Measurements from ENCODE around the gene PSMD13. TPM values are rescaled to one million over a fixed set of nuclear protein-coding genes. Genes with fewer than 3 reads are reported as not detected.

The PSMD13 gene
- total and polyA plus RNA-seq, 2 of the 13 experiments (the other 11 are each of a cell fraction or from before 2014, with no cell fraction given) = 83.0 to 117 TPM

GRCh38 chr11:227824-228379 lies 8.9 kb upstream of the PSMD13 start:
- POLR2A ChIA-PET = interaction anchor here (1.0 kb wide), 1 partner anchor 21 kb away, joined by 3 read pairs; the partner anchor contains the start of genes BET1L and RIC8A
- intact Hi-C loops (cut with micrococcal nuclease; ENCODE audit: unreplicated experiment) = no loop called here
- no TSS peak for BruUV-seq (replicated peaks)

GRCh38 chr11:230431-230830 lies 6.3 kb upstream of the PSMD13 start:
- Histone ChIP-seq H3K4me2 (ENCODE audit: low read depth, low read length) (no peak overlapping the region), H3K4me1 (ENCODE audit: insufficient read depth, low read length) (peaks cover 19% of the 10 kb centered on the region), H3K9ac (ENCODE audit: insufficient read depth, low read depth, low read length) (no peak overlapping the region), H3K4me3 (replicated peaks in 1 of 3; ENCODE audit: insufficient read depth in 1 of 3, low read depth in 2 of 3, low read length in 3 of 3) (no peak overlapping the region), H3K27me3 (ENCODE audit: control insufficient read depth in 1 of 2, insufficient read depth in 2 of 2, low read length in 2 of 2) (no peaks in the 10 kb centered on the region; a peak in 1 of 5 replicates), H3K79me2 (ENCODE audit: insufficient read depth, low read length) (peaks cover 2% of the 10 kb centered on the region), H4K20me1 (ENCODE audit: insufficient read depth, low read length) (no peaks in the 10 kb centered on the region), H3K27ac (ENCODE audit: extremely low read length, insufficient read depth, low read length) (no peak overlapping the region), H3K9me3 (ENCODE audit: low read length) (no peaks in the 10 kb centered on the region), H3K36me3 (replicated peaks in 1 of 2; ENCODE audit: control insufficient read depth in 1 of 2, insufficient read depth in 2 of 2, low read length in 2 of 2) (peaks cover 0 to 1% of the 10 kb centered on the region in 2 experiments; a peak in 2 of 5 replicates), H2AFZ (ENCODE audit: low read length) (no peak overlapping the region)
- no peak for TF ChIP-seq MYPOP (CRISPR knock-in tag; IDR thresholded peaks at IDR 0.05)
- no peak for TF ChIP-seq SIX1 (CRISPR knock-in tag; IDR thresholded peaks at IDR 0.05; ENCODE audit: borderline replicate concordance)
- TF ChIP-seq SYNCRIP (IDR thresholded peaks at IDR 0.05; ENCODE audit: insufficient read depth, low read depth, low read length) = no peak
- no peak for TF ChIP-seq CENPT (CRISPR knock-in tag; IDR thresholded peaks at IDR 0.05; ENCODE audit: low read depth)
- TF ChIP-seq ZKSCAN8 (CRISPR knock-in tag; IDR thresholded peaks at IDR 0.05; ENCODE audit: borderline replicate concordance) = no peak
- no peak for TF ChIP-seq CBX1 (IDR thresholded peaks at IDR 0.05; ENCODE audit: low read depth)
- WGBS (ENCODE audit: low lambda C conversion rate) = 97% methylated on average over 8 of the region's 10 CpGs
- ChIA-PET CTCF (ENCODE audit: low intra/inter-chr PET ratio, low total read pairs) (no interaction called here), POLR2A (interaction anchor here (1.3 kb wide), 1 partner anchor 14 kb away, joined by 3 read pairs; no protein-coding TSS in a partner anchor)
- BruUV-seq (replicated peaks) = no TSS peak
- ATAC-seq (no peak), FAIRE-seq (no peak), DNase-seq (ENCODE audit: low spot score) (no peak)
- intact Hi-C loops (cut with micrococcal nuclease; ENCODE audit: unreplicated experiment) (no loop called here), in situ Hi-C loops (cut with HindIII; ENCODE audit: extremely low pct_ligation_motif_present, low pct_unique_long_range_greater_than_20kb) (no loop called here)

More at GRCh38 chr11:227824-228379, 8.9 kb upstream of the PSMD13 start:
- no peak overlapping the region for H3K4me3 ChIP-seq (replicated peaks in 1 of 3; ENCODE audit: insufficient read depth in 1 of 3, low read depth in 2 of 3, low read length in 3 of 3)
- no peaks in the 10 kb centered on the region; a peak in 1 of 5 replicates for H3K27me3 ChIP-seq (ENCODE audit: control insufficient read depth in 1 of 2, insufficient read depth in 2 of 2, low read length in 2 of 2)
- H3K36me3 ChIP-seq (replicated peaks in 1 of 2; ENCODE audit: control insufficient read depth in 1 of 2, insufficient read depth in 2 of 2, low read length in 2 of 2) = peaks cover 1 to 4% of the 10 kb centered on the region in 2 experiments; a peak in 4 of 5 replicates
- no peak overlapping the region for H3K4me2 ChIP-seq (ENCODE audit: low read depth, low read length)
- WGBS (ENCODE audit: low lambda C conversion rate) = 90% methylated on average over 6 of the region's 6 CpGs
- no peak for FAIRE-seq
- no peaks in the 10 kb centered on the region for H3K4me1 ChIP-seq (ENCODE audit: insufficient read depth, low read length)
- no peak overlapping the region for H3K27ac ChIP-seq (ENCODE audit: extremely low read length, insufficient read depth, low read length)
- no peak overlapping the region for H2AFZ ChIP-seq (ENCODE audit: low read length)
- in situ Hi-C loops (cut with HindIII; ENCODE audit: extremely low pct_ligation_motif_present, low pct_unique_long_range_greater_than_20kb) = no loop called here
- no peak for ATAC-seq
- CTCF ChIA-PET (ENCODE audit: low intra/inter-chr PET ratio, low total read pairs) = no interaction called here
- no peaks in the 10 kb centered on the region for H4K20me1 ChIP-seq (ENCODE audit: insufficient read depth, low read length)
- no peak for DNase-seq (ENCODE audit: low spot score)
- TF ChIP-seq NFE2 (CRISPR knock-in tag; IDR thresholded peaks at IDR 0.05) (no peak), ZNF335 (CRISPR knock-in tag; IDR thresholded peaks at IDR 0.05) (no peak), FUBP1 (CRISPR knock-in tag; IDR thresholded peaks at IDR 0.05; ENCODE audit: borderline replicate concordance) (no peak)
- no peaks in the 10 kb centered on the region for H3K9me3 ChIP-seq (ENCODE audit: low read length)
- no peak overlapping the region for H3K9ac ChIP-seq (ENCODE audit: insufficient read depth, low read depth, low read length)
- no peaks in the 10 kb centered on the region for H3K79me2 ChIP-seq (ENCODE audit: insufficient read depth, low read length)

All from HepG2 (cell line).